Astrocyte of the spinal cord (primary cell): Measurements from ENCODE around the gene NCKAP1.

Source experiments
- DNase-seq: peaks from one replicate; pipeline ENCODE4 v3.0.0; 2011; ENCODE audit warnings: low read depth, low spot score
- H3K4me3 ChIP-seq: 2 replicates; pipeline ENCODE4 v1.5.1; 2011; ENCODE audit warnings: low read depth, mild to moderate bottlenecking, low read length, moderate library complexity
- CTCF ChIP-seq: IDR thresholded peaks from 2 replicates; pipeline ENCODE4 v1.5.1; 2012; ENCODE audit warnings: low read depth, mild to moderate bottlenecking, low read length, inconsistent platforms
- in situ Hi-C: cut with HindIII; loops from 2 replicates; pipeline ENCODE4 v1.10.0; 2017; ENCODE audit warnings: low sequenced_read_pairs

NCKAP1 gene

GRCh38 chr2:182863642-182864041 lies 174.6 kb downstream of the NCKAP1 start:
- TF ChIP-seq CTCF = no peak
- H3K4me3 ChIP-seq = no peak overlapping the region
- in situ Hi-C loops = no loop called here
- no peak for DNase-seq

DNA sequence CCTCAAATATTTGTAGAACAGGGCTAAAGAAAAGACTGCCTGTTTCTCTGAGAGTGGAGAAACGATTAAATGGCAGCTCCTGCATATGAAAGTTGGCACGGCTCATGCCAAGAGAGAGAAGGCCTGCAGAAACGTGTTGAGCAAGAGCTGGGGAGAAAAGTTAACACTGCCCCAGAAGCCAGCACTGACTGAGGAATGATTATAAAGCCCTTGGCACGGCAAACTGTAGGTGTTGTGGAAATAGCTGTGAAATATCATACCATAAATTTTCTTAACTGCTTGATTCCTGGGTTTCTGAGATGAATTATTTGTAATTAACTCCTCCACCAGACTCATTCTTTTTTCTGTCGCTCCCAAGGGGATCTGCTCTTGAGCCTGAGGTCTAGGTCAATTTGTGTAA lies 176.2 kb downstream of the NCKAP1 start:
- no peak for TF ChIP-seq CTCF
- H3K4me3 ChIP-seq = no peak overlapping the region
- in situ Hi-C loops = no loop called here
- no peak for DNase-seq

DNA sequence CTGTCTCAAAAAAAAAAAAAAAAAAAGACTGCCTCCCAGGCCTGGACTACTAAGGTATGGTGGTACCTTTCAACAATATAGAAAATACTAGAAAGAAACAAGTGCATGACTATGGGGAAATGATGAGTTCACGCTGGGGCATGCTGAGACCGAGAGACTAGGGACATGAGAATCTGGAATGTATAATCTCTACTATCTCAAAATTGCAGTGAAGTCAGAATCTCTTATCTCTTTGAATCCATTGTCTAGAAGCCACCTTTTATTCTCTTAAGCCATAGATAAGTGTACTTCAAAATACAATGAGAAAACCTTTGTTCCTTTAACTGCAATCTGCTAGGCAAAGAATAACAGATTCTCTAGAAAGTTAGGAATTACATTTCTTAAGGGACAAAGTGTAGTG lies 177.4 kb downstream of the NCKAP1 start:
- TF ChIP-seq CTCF = no peak
- DNase-seq = no peak
- in situ Hi-C loops = no loop called here
- no peak overlapping the region for H3K4me3 ChIP-seq
